CD8-positive, alpha-beta memory T cell (primary cell): ENCODE measurements around the gene PIN1. TPM values are rescaled to one million over a fixed set of nuclear protein-coding genes. Genes with fewer than 3 reads are reported as not detected.
"Not testable (repeated sequence)": the region's sequence is repeated elsewhere in the genome, so short reads cannot be mapped to it uniquely, and the experiment has no call there.

Source experiments
- CTCF ChIA-PET: fragments of 350-600 bp; sonication (Branson Sonifier 250); formaldehyde crosslinking; loops from one replicate; lab custom pipeline; 2021; ENCODE audit warnings: antibody characterized with exemption; lab: Charles Lee
- POLR2A ChIA-PET: fragments of 350-600 bp; sonication (Branson Sonifier 250); formaldehyde crosslinking; loops from one replicate; lab custom pipeline; 2021; ENCODE audit warnings: antibody characterized with exemption; lab: Charles Lee
- DNase-seq, 5 donors: peaks; one replicate each; pipeline versions ENCODE4 v3.0.0 to v3.0.0-alpha.2; 2020 to 2022; ENCODE audit warnings: mixed read lengths in 1 of 5
- H3K27ac ChIP-seq: one replicate; pipeline ENCODE4 v1.7.0; 2013; ENCODE audit warnings: low read depth, mild to moderate bottlenecking, low read length, moderate library complexity
- H3K27me3 ChIP-seq: 2 replicates; pipeline ENCODE4 v1.7.0; 2013; ENCODE audit warnings: low read length, mild to moderate bottlenecking; ENCODE audit not compliant: insufficient read depth, poor library complexity, severe bottlenecking
- H3K36me3 ChIP-seq: 2 replicates; pipeline ENCODE4 v1.7.0; 2013; ENCODE audit warnings: mild to moderate bottlenecking, low read length, moderate library complexity; ENCODE audit not compliant: insufficient read depth
- H3K4me1 ChIP-seq: 2 replicates; pipeline ENCODE4 v1.7.0; 2013; ENCODE audit warnings: mild to moderate bottlenecking, low read length, moderate library complexity; ENCODE audit not compliant: insufficient read depth
- H3K4me3 ChIP-seq: 2 replicates; pipeline ENCODE4 v1.7.0; 2013; ENCODE audit warnings: mild to moderate bottlenecking, low read length
- H3K9me3 ChIP-seq: 2 replicates; pipeline ENCODE4 v1.7.0; 2013; ENCODE audit warnings: mild to moderate bottlenecking, low read length
- H3K27ac Mint-ChIP-seq, 8 donors: one replicate each; pipeline ENCODE4 v1.8.0; 2020 to 2021; ENCODE audit warnings: mixed read lengths in 8 of 8, mild to moderate bottlenecking in 6 of 8, inconsistent platforms in 3 of 8, moderate library complexity in 3 of 8
- H3K27me3 Mint-ChIP-seq, 2 donors: one replicate each; pipeline ENCODE4 v1.8.0; 2020 to 2021; ENCODE audit warnings: mixed read lengths in 2 of 2, mild to moderate bottlenecking in 1 of 2, moderate library complexity in 1 of 2
- H3K36me3 Mint-ChIP-seq, 3 donors: one replicate each; pipeline ENCODE4 v1.8.0; 2020 to 2021; ENCODE audit warnings: mixed read lengths in 3 of 3, inconsistent platforms in 1 of 3, mild to moderate bottlenecking in 1 of 3
- H3K4me1 Mint-ChIP-seq, 3 donors: one replicate each; pipeline ENCODE4 v1.8.0; 2020 to 2021; ENCODE audit warnings: mixed read lengths in 3 of 3, inconsistent platforms in 1 of 3, mild to moderate bottlenecking in 1 of 3
- H3K4me3 Mint-ChIP-seq, 7 donors: one replicate each; pipeline ENCODE4 v1.8.0; 2020 to 2021; ENCODE audit warnings: mixed read lengths in 7 of 7, mild to moderate bottlenecking in 6 of 7, moderate library complexity in 4 of 7, inconsistent platforms in 2 of 7
- H3K9me3 Mint-ChIP-seq, 5 donors: one replicate each; pipeline ENCODE4 v1.8.0; 2020 to 2022; ENCODE audit warnings: mixed read lengths in 5 of 5, mild to moderate bottlenecking in 3 of 5, moderate library complexity in 2 of 5, inconsistent platforms in 1 of 5
- polyA plus RNA-seq: library from polyadenylated mRNA; unstranded; fragments of 300-500 nt; fragmentation: Illumina TruSeq; gene quantifications from one replicate; pipeline ENCODE4 v1.2.3, GENCODE V29; 2021
- total RNA-seq, 2 experiments: library from RNA; stranded (reverse); gene quantifications; one replicate each; pipeline ENCODE4 v1.2.3, GENCODE V29; 2021

Gene PIN1
- total and polyA plus RNA-seq, 3 experiments from 2014 or later: 103 to 112 (median 110) TPM

DNA sequence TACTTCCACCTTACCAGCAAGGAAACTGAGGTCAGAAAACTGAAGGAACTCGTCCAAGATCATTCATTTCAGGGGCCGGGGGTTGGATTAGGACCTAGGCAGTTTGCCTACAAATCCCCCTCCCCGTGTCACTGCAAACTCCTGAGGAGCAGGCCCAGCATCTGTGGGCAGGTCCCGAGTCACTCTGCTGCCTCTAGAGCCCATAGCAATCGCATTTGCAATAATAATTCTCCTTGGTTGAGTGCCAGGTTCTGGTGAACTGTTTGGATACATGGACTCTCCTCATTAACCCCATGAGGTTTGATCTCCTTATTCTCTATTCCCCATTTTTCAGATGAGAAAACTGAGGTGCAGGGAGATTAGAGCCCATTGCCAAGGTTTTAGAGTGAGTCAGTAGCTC, 903 bp downstream of the PIN1 start:
- Mint-ChIP-seq H3K36me3 (peaks cover 0 to 35% (median 3%) of the 10 kb centered on the region in 3 donors), H3K27me3 (no peaks in the 10 kb centered on the region), H3K27ac (peak overlapping the region in 7 of 8 donors; percentile 15 to 91 (median 82)), H3K4me1 (peaks cover 13 to 41% (median 16%) of the 10 kb centered on the region in 3 donors), H3K4me3 (peak overlapping the region; percentile 86 to 96 (median 89)), H3K9me3 (no peaks in the 10 kb centered on the region)
- Histone ChIP-seq H3K27me3 (no peaks in the 10 kb centered on the region), H3K36me3 (peaks cover 26% of the 10 kb centered on the region), H3K27ac (peak overlapping the region; percentile 69), H3K4me3 (peak overlapping the region; percentile 83), H3K4me1 (peaks cover 15% of the 10 kb centered on the region), H3K9me3 (no peaks in the 10 kb centered on the region)
- no peak for DNase-seq
- ChIA-PET POLR2A (interaction anchor here (1.3 kb wide), 1 partner anchor 22 kb away, joined by 4 read pairs; no protein-coding TSS in a partner anchor), CTCF (interaction anchor here (0.9 to 1.1 kb wide), 2 partner anchors 22 to 26 kb away, joined by 3 to 5 read pairs; no protein-coding TSS in a partner anchor)

GRCh38 chr19:9838324-9838723, 3.2 kb downstream of the PIN1 start:
- no peaks in the 10 kb centered on the region for H3K27me3 ChIP-seq
- H3K27me3 Mint-ChIP-seq: no peaks in the 10 kb centered on the region
- peaks cover 0 to 56% (median 13%) of the 10 kb centered on the region in 3 donors for H3K36me3 Mint-ChIP-seq
- peak overlapping the region in 1 of 8 donors; percentile 17 for H3K27ac Mint-ChIP-seq
- no peak for DNase-seq
- no peaks in the 10 kb centered on the region for H3K9me3 ChIP-seq
- ChIA-PET CTCF (no interaction called here), POLR2A (no interaction called here)
- H3K4me3 ChIP-seq: no peak overlapping the region
- H3K4me1 Mint-ChIP-seq: peaks cover 13 to 54% (median 17%) of the 10 kb centered on the region in 3 donors
- H3K9me3 Mint-ChIP-seq: no peaks in the 10 kb centered on the region
- peaks cover 15% of the 10 kb centered on the region for H3K4me1 ChIP-seq
- peak overlapping the region in 1 of 7 donors; percentile 52 for H3K4me3 Mint-ChIP-seq
- no peak overlapping the region for H3K27ac ChIP-seq
- H3K36me3 ChIP-seq: peaks cover 47% of the 10 kb centered on the region

DNA sequence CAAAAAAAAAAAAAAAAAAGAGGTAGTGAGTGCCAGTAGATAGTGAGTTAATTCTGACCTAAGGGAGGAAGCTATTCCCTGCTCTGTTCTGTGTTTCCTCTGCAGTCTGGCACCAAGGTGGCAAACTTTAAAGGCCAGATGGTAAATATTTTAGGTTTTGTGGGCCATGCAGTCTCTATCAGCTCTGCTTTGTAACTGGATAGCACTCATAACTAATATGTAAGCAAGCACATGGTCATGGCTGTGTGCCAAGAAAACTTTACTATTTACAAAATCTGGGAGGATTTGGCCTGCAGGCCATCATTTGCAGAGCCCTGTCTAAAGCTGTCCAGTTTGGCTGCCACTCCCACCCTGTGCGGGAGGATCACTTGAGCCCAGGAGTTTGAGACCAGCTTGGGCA, 4.3 kb downstream of the PIN1 start:
- no peak overlapping the region for H3K27ac ChIP-seq
- no peak overlapping the region for H3K4me3 ChIP-seq
- Mint-ChIP-seq H3K4me3 (peak overlapping the region in 1 of 7 donors; percentile 66), H3K36me3 (peaks cover 0 to 67% (median 14%) of the 10 kb centered on the region in 3 donors), H3K27ac (peak overlapping the region in 1 of 8 donors; percentile 43), H3K9me3 (no peaks in the 10 kb centered on the region), H3K4me1 (peaks cover 13 to 54% (median 17%) of the 10 kb centered on the region in 3 donors), H3K27me3 (no peaks in the 10 kb centered on the region)
- H3K27me3 ChIP-seq: no peaks in the 10 kb centered on the region
- peaks cover 57% of the 10 kb centered on the region for H3K36me3 ChIP-seq
- peaks cover 15% of the 10 kb centered on the region for H3K4me1 ChIP-seq
- ChIA-PET POLR2A (interaction anchor here (0.6 to 0.7 kb wide), 2 partner anchors 71 to 535 kb away, joined by 3 to 5 read pairs; no protein-coding TSS in a partner anchor), CTCF (no interaction called here)
- H3K9me3 ChIP-seq: no peaks in the 10 kb centered on the region
- no peak for DNase-seq

DNA sequence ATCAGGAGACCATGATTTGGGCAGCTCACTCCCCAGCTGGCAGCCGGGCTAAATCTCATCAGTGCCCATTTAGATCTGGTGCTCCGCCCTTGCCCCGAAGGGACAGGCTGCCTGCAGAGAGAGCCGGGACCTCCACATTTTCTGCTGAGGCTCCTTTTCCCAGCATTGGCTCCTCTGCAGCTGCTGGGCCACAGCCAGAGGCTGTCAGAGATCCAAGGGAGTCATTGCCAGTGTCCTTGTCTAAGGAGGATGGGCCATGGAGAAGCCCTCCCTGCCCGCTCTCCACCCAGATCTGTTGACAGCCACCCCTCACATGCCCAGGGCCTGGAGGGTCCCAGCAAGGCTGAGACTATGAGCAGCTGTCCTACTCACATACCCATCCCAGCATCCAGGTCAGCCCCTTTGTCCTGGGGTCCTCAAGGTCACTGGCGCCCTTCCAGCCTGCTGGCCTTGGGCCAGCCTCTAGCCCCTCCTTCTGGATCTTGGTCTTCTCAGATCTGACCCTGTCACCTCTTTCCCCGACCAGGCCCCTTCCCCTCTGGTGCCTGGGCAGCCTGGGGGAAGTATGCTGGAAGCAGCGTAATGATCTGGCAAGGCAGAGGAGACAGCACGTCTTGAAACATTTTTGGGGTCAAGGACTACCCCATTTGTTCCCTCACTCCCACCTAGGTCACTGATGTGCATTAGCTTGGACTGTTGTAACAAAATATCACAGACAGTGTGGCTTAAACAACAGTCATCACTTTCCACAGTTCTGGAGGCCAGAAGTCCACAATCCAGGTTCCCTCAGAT, 7.9 kb downstream of the PIN1 start:
- no peaks in the 10 kb centered on the region for H3K9me3 Mint-ChIP-seq
- no peak for DNase-seq
- H3K27ac Mint-ChIP-seq: no peak overlapping the region
- peaks cover 64% of the 10 kb centered on the region for H3K36me3 ChIP-seq
- peaks cover 8 to 62% (median 17%) of the 10 kb centered on the region in 3 donors for H3K4me1 Mint-ChIP-seq
- H3K4me3 Mint-ChIP-seq: no peak overlapping the region
- no peak overlapping the region for H3K27ac ChIP-seq
- H3K9me3 ChIP-seq: no peaks in the 10 kb centered on the region
- H3K27me3 Mint-ChIP-seq: no peaks in the 10 kb centered on the region
- peaks cover 3 to 89% (median 14%) of the 10 kb centered on the region in 3 donors for H3K36me3 Mint-ChIP-seq
- no peak overlapping the region for H3K4me3 ChIP-seq
- H3K4me1 ChIP-seq: peaks cover 14% of the 10 kb centered on the region
- no peaks in the 10 kb centered on the region for H3K27me3 ChIP-seq
- CTCF ChIA-PET: no interaction called here
- POLR2A ChIA-PET: no interaction called here

- Mint-ChIP-seq H3K36me3 (peaks cover 3 to 92% (median 14%) of the 10 kb centered on the region in 3 donors), H3K4me1 (peaks cover 8 to 63% (median 17%) of the 10 kb centered on the region in 3 donors), H3K27ac (peak overlapping the region in 2 of 8 donors; percentile 6 to 54)
- H3K9me3 ChIP-seq, DNase-seq, CTCF ChIA-PET, H3K27me3 ChIP-seq, H3K4me3 Mint-ChIP-seq, H3K9me3 Mint-ChIP-seq, H3K27me3 Mint-ChIP-seq, H3K4me3 ChIP-seq, POLR2A ChIA-PET, H3K27ac ChIP-seq: not testable (repeated sequence)
- Histone ChIP-seq H3K4me1 (peaks cover 17% of the 10 kb centered on the region), H3K36me3 (peaks cover 61% of the 10 kb centered on the region)
These were observed 8.6 kb downstream of the PIN1 start for GRCh38 chr19:9843626-9844273.

DNA sequence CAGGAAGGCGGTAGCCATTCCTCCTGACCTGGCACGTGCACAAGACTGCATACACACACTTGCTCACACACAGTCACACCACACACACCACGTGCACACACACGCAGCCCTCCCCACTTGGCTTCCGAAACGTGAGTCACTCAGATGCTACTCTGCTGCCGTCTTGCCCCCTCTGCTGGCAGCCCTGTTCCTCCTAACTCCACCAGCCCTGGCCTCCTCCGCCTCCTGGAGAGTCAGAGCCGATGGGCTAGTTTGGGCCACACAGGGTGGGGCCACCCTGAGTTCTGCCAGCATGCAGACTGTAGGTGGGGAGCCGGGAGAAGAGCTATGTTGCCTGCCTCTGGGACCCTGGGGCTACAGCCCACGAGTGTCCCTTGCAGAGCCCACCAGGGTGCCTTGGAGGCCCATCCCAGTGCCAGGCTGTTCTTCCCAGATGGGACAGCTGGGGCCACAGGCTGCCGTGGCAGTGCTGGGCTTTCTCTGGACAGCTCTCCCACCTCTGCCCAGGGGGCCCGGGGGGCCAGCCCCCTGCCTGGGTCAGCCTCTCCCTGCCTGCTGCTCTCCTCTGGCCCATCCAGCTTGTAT, 12.1 kb downstream of the PIN1 start:
- Histone ChIP-seq H3K4me3 (no peak overlapping the region), H3K4me1 (peaks cover 17% of the 10 kb centered on the region), H3K27me3 (no peaks in the 10 kb centered on the region), H3K9me3 (no peaks in the 10 kb centered on the region), H3K27ac (no peak overlapping the region), H3K36me3 (peaks cover 27% of the 10 kb centered on the region)
- Mint-ChIP-seq H3K27ac (peak overlapping the region in 1 of 8 donors; percentile 61), H3K4me1 (peaks cover 13 to 42% (median 14%) of the 10 kb centered on the region in 3 donors), H3K27me3 (no peaks in the 10 kb centered on the region), H3K4me3 (no peak overlapping the region), H3K36me3 (peaks cover 3 to 84% (median 11%) of the 10 kb centered on the region in 3 donors), H3K9me3 (no peaks in the 10 kb centered on the region)
- no peak for DNase-seq
- ChIA-PET CTCF (interaction anchor here (1.3 to 1.7 kb wide), 2 partner anchors 10 to 11 kb away, joined by 3 read pairs; no protein-coding TSS in a partner anchor), POLR2A (no interaction called here)

- POLR2A ChIA-PET: no interaction called here
- Histone ChIP-seq H3K27me3 (no peaks in the 10 kb centered on the region), H3K4me3 (no peak overlapping the region), H3K4me1 (peaks cover 17% of the 10 kb centered on the region), H3K27ac (no peak overlapping the region), H3K36me3 (peaks cover 19% of the 10 kb centered on the region), H3K9me3 (no peaks in the 10 kb centered on the region)
- H3K9me3 Mint-ChIP-seq: no peaks in the 10 kb centered on the region
- peak overlapping the region in 1 of 8 donors; percentile 85 for H3K27ac Mint-ChIP-seq
- H3K36me3 Mint-ChIP-seq: peaks cover 3 to 80% (median 9%) of the 10 kb centered on the region in 3 donors
- no peaks in the 10 kb centered on the region for H3K27me3 Mint-ChIP-seq
- peak in 1 of 5 donors; percentile 14 for DNase-seq
- H3K4me1 Mint-ChIP-seq: peaks cover 13 to 46% (median 16%) of the 10 kb centered on the region in 3 donors
- CTCF ChIA-PET: no interaction called here
- H3K4me3 Mint-ChIP-seq: no peak overlapping the region
These were observed 12.9 kb downstream of the PIN1 start for GRCh38 chr19:9848060-9848459.
